ENCODE measurements around the gene RNU1-1. TPM values are rescaled to one million over a fixed set of nuclear protein-coding genes. Genes with fewer than 3 reads are reported as not detected.
"Not testable (repeated sequence)": the region's sequence is repeated elsewhere in the genome, so short reads cannot be mapped to it uniquely, and the experiment has no call there.

The RNU1-1 gene
- total RNA-seq, 2 donors from 2014 or later, result 1,100 to 1,278 TPM

GRCh38 chr1:16498047-16498446, 16.0 kb downstream of the RNU1-1 start:
- H3K27me3 Mint-ChIP-seq (ENCODE audit: low read depth); H3K9me3 Mint-ChIP-seq; H3K27ac Mint-ChIP-seq; H3K36me3 Mint-ChIP-seq (ENCODE audit: insufficient read depth in 2 of 2); ATAC-seq (replicated peaks in 1 of 2); DNase-seq: not testable (repeated sequence)
- Mint-ChIP-seq H3K4me1 (ENCODE audit: low read depth) (peaks cover 21% of the 10 kb centered on the region), H3K4me3 (peak overlapping the region; percentile 86 to 90)

- Mint-ChIP-seq H3K4me1 (ENCODE audit: low read depth) (peaks cover 27% of the 10 kb centered on the region), H3K4me3 (peak overlapping the region; percentile 86 to 90)
- not testable (repeated sequence) for H3K9me3 Mint-ChIP-seq; H3K36me3 Mint-ChIP-seq (ENCODE audit: insufficient read depth in 2 of 2); ATAC-seq (replicated peaks in 1 of 2); DNase-seq; H3K27ac Mint-ChIP-seq; H3K27me3 Mint-ChIP-seq (ENCODE audit: low read depth)
Measured at GRCh38 chr1:16497474-16497904, 16.6 kb downstream of the RNU1-1 start.

GRCh38 chr1:16493731-16494130, 20.4 kb downstream of the RNU1-1 start:
- not testable (repeated sequence) for H3K4me3 Mint-ChIP-seq; DNase-seq; H3K27ac Mint-ChIP-seq; ATAC-seq (replicated peaks in 1 of 2); H3K27me3 Mint-ChIP-seq (ENCODE audit: low read depth); H3K36me3 Mint-ChIP-seq (ENCODE audit: insufficient read depth in 2 of 2); H3K9me3 Mint-ChIP-seq
- peaks cover 22% of the 10 kb centered on the region for H3K4me1 Mint-ChIP-seq (ENCODE audit: low read depth)

- H3K36me3 Mint-ChIP-seq (ENCODE audit: insufficient read depth in 2 of 2); H3K27ac Mint-ChIP-seq; H3K9me3 Mint-ChIP-seq; H3K27me3 Mint-ChIP-seq (ENCODE audit: low read depth); H3K4me3 Mint-ChIP-seq: not testable (repeated sequence)
- ATAC-seq (replicated peaks in 1 of 2), result peak; percentile 73 to 74
- DNase-seq, result peak; percentile 17 to 44
- peaks cover 21% of the 10 kb centered on the region for H3K4me1 Mint-ChIP-seq (ENCODE audit: low read depth)
Measured at GRCh38 chr1:16492937-16493336, 21.1 kb downstream of the RNU1-1 start.

GRCh38 chr1:16491056-16491675, 22.9 kb downstream of the RNU1-1 start:
- Mint-ChIP-seq H3K27ac (no peak overlapping the region), H3K36me3 (ENCODE audit: insufficient read depth in 2 of 2) (no peaks in the 10 kb centered on the region), H3K4me1 (ENCODE audit: low read depth) (peaks cover 8% of the 10 kb centered on the region), H3K4me3 (no peak overlapping the region), H3K9me3 (no peaks in the 10 kb centered on the region), H3K27me3 (ENCODE audit: low read depth) (no peaks in the 10 kb centered on the region)
- DNase-seq (no peak), ATAC-seq (replicated peaks in 1 of 2) (no peak)

- not testable (repeated sequence) for H3K4me1 Mint-ChIP-seq (ENCODE audit: low read depth); H3K9me3 Mint-ChIP-seq; H3K27ac Mint-ChIP-seq; DNase-seq; H3K4me3 Mint-ChIP-seq; H3K36me3 Mint-ChIP-seq (ENCODE audit: insufficient read depth in 2 of 2); H3K27me3 Mint-ChIP-seq (ENCODE audit: low read depth); ATAC-seq (replicated peaks in 1 of 2)
Measured at GRCh38 chr1:16489195-16489880, 24.7 kb downstream of the RNU1-1 start.

GRCh38 chr1:16487011-16487410, 27.1 kb downstream of the RNU1-1 start:
- H3K9me3 Mint-ChIP-seq; H3K27me3 Mint-ChIP-seq (ENCODE audit: low read depth); H3K4me1 Mint-ChIP-seq (ENCODE audit: low read depth); H3K4me3 Mint-ChIP-seq; DNase-seq; H3K27ac Mint-ChIP-seq; ATAC-seq (replicated peaks in 1 of 2); H3K36me3 Mint-ChIP-seq (ENCODE audit: insufficient read depth in 2 of 2): not testable (repeated sequence)

GRCh38 chr1:16486316-16486715, 27.8 kb downstream of the RNU1-1 start:
- not testable (repeated sequence) for H3K4me1 Mint-ChIP-seq (ENCODE audit: low read depth); H3K27me3 Mint-ChIP-seq (ENCODE audit: low read depth); H3K4me3 Mint-ChIP-seq; H3K9me3 Mint-ChIP-seq; H3K36me3 Mint-ChIP-seq (ENCODE audit: insufficient read depth in 2 of 2); DNase-seq; H3K27ac Mint-ChIP-seq; ATAC-seq (replicated peaks in 1 of 2)

- peaks cover 5% of the 10 kb centered on the region for H3K4me1 Mint-ChIP-seq (ENCODE audit: low read depth)
- no peak overlapping the region for H3K27ac Mint-ChIP-seq
- H3K4me3 Mint-ChIP-seq, result no peak overlapping the region
- DNase-seq (no peak), ATAC-seq (replicated peaks in 1 of 2) (no peak)
- H3K9me3 Mint-ChIP-seq, result no peaks in the 10 kb centered on the region
- H3K36me3 Mint-ChIP-seq (ENCODE audit: insufficient read depth in 2 of 2), result peaks cover 1 to 3% of the 10 kb centered on the region in 2 donors
- H3K27me3 Mint-ChIP-seq (ENCODE audit: low read depth), result no peaks in the 10 kb centered on the region
Measured at GRCh38 chr1:16484931-16485330, 29.2 kb downstream of the RNU1-1 start.

GRCh38 chr1:16484501-16484835, 29.6 kb downstream of the RNU1-1 start:
- no peak for DNase-seq
- peaks cover 1 to 3% of the 10 kb centered on the region in 2 donors for H3K36me3 Mint-ChIP-seq (ENCODE audit: insufficient read depth in 2 of 2)
- no peaks in the 10 kb centered on the region for H3K27me3 Mint-ChIP-seq (ENCODE audit: low read depth)
- no peak for ATAC-seq (replicated peaks in 1 of 2)
- H3K27ac Mint-ChIP-seq, result no peak overlapping the region
- H3K4me1 Mint-ChIP-seq (ENCODE audit: low read depth), result peaks cover 5% of the 10 kb centered on the region
- no peaks in the 10 kb centered on the region for H3K9me3 Mint-ChIP-seq
- H3K4me3 Mint-ChIP-seq, result no peak overlapping the region

GRCh38 chr1:16483639-16484500, 30.2 kb downstream of the RNU1-1 start:
- H3K4me3 Mint-ChIP-seq; H3K9me3 Mint-ChIP-seq; H3K27me3 Mint-ChIP-seq (ENCODE audit: low read depth); H3K27ac Mint-ChIP-seq; H3K4me1 Mint-ChIP-seq (ENCODE audit: low read depth); ATAC-seq (replicated peaks in 1 of 2); H3K36me3 Mint-ChIP-seq (ENCODE audit: insufficient read depth in 2 of 2); DNase-seq: not testable (repeated sequence)

- H3K36me3 Mint-ChIP-seq (ENCODE audit: insufficient read depth in 2 of 2); H3K4me3 Mint-ChIP-seq; H3K27me3 Mint-ChIP-seq (ENCODE audit: low read depth); H3K27ac Mint-ChIP-seq; H3K4me1 Mint-ChIP-seq (ENCODE audit: low read depth); DNase-seq; H3K9me3 Mint-ChIP-seq; ATAC-seq (replicated peaks in 1 of 2): not testable (repeated sequence)
Measured at GRCh38 chr1:16483146-16483545, 30.9 kb downstream of the RNU1-1 start.

GRCh38 chr1:16478091-16478490, 36.0 kb downstream of the RNU1-1 start:
- H3K27me3 Mint-ChIP-seq (ENCODE audit: low read depth), result no peaks in the 10 kb centered on the region
- H3K9me3 Mint-ChIP-seq, result no peaks in the 10 kb centered on the region
- DNase-seq (no peak), ATAC-seq (replicated peaks in 1 of 2) (no peak)
- H3K27ac Mint-ChIP-seq, result no peak overlapping the region
- H3K4me3 Mint-ChIP-seq, result no peak overlapping the region
- H3K4me1 Mint-ChIP-seq (ENCODE audit: low read depth), result peaks cover 13% of the 10 kb centered on the region
- H3K36me3 Mint-ChIP-seq (ENCODE audit: insufficient read depth in 2 of 2), result peaks cover 3% of the 10 kb centered on the region in 2 donors

Data from activated T-cell treated with anti-CD3 and anti-CD28 coated beads, Interleukin-2, amount 50 U/mL, for 72 hours (primary cell).